PC-3 (cell line): ENCODE data around the gene GLDC.
"Not testable (repeated sequence)": the region's sequence is repeated elsewhere in the genome, so short reads cannot be mapped to it uniquely, and the experiment has no call there.

Experiments used
- CTCF ChIP-seq: fragments of 300-600 bp; sonication (generic); conservative IDR thresholded peaks from 2 replicates; pipeline ENCODE4 v1.5.1; 2017; ENCODE audit warnings: antibody characterized with exemption, low read depth, mild to moderate bottlenecking, low read length
- EZH2phosphoT487 ChIP-seq: fragments of 300-600 bp; sonication (generic); IDR thresholded peaks from 2 replicates; pipeline ENCODE4 v1.6.1; 2018; ENCODE audit warnings: mild to moderate bottlenecking, antibody characterized with exemption, low read length, borderline replicate concordance

GRCh38 chr9:6542617-6543016 is 102.9 kb downstream of the GLDC start:
- TF ChIP-seq CTCF, EZH2phosphoT487: not testable (repeated sequence)
